ENCODE measurements around the gene TOM1L1.
"Not testable (repeated sequence)": the region's sequence is repeated elsewhere in the genome, so short reads cannot be mapped to it uniquely, and the experiment has no call there.

The TOM1L1 gene, protein sequence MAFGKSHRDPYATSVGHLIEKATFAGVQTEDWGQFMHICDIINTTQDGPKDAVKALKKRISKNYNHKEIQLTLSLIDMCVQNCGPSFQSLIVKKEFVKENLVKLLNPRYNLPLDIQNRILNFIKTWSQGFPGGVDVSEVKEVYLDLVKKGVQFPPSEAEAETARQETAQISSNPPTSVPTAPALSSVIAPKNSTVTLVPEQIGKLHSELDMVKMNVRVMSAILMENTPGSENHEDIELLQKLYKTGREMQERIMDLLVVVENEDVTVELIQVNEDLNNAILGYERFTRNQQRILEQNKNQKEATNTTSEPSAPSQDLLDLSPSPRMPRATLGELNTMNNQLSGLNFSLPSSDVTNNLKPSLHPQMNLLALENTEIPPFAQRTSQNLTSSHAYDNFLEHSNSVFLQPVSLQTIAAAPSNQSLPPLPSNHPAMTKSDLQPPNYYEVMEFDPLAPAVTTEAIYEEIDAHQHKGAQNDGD

GRCh38 chr17:54900457-54901229 is at the start of gene TOM1L1:
Gene TOM1L1 (plus strand): TSS chr17:54900852. CDS start chr17:54900866, 14 bp downstream.
- peak; percentile 97 for DNase-seq (ENCODE audit: low spot score)

- no peak for DNase-seq (ENCODE audit: low spot score)
These were observed 41.5 kb upstream of the TOM1L1 start for GRCh38 chr17:54859187-54859586.

- DNase-seq (ENCODE audit: low spot score), result no peak
These were observed 39.8 kb upstream of the TOM1L1 start for GRCh38 chr17:54860617-54861470.

DNA sequence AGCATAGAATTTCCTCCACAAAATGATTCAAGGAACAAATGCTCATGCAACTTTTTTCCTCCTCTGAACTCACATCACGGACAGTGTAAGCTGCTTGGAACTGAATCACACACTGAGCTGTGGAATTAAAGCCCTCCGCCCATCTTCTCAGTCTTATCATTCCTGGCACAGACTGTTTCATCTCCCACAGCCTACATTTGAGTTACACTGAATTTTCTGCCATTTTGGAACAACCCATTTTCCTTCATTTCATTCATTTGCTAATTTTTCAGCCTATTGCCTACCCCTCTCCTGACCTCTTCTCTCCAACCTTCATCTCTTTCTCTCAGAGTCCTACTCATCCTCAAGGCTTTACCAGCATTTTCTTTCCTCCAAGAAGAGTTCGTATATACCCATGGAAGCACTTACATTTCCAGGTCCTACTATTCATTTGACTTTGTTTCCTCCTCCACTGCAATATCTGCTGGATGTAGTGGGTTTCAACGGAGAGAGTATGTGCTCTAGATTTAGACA is 39.1 kb upstream of the TOM1L1 start:
- DNase-seq (ENCODE audit: low spot score), result no peak

DNA sequence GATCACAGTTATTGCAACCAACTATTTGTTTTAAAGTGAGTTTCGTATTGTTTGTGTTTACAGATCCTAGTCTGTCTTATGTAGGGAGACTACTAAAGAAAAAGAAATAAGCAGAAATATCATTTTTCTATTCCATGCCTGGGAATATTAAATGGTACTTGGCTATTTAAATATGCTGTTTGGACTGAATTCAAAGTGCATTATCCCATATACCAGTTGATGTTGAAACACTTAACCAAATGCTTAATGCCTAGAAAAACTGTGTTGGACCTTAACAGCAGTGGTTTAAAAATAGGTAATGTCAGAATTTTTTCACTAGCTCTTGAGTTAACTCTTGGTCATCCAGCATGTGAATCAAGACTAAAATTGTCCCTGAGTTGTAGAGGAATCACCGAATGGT is 37.5 kb upstream of the TOM1L1 start:
- no peak for DNase-seq (ENCODE audit: low spot score)

GRCh38 chr17:54864070-54864469 is 36.6 kb upstream of the TOM1L1 start:
- DNase-seq (ENCODE audit: low spot score), result no peak

DNA sequence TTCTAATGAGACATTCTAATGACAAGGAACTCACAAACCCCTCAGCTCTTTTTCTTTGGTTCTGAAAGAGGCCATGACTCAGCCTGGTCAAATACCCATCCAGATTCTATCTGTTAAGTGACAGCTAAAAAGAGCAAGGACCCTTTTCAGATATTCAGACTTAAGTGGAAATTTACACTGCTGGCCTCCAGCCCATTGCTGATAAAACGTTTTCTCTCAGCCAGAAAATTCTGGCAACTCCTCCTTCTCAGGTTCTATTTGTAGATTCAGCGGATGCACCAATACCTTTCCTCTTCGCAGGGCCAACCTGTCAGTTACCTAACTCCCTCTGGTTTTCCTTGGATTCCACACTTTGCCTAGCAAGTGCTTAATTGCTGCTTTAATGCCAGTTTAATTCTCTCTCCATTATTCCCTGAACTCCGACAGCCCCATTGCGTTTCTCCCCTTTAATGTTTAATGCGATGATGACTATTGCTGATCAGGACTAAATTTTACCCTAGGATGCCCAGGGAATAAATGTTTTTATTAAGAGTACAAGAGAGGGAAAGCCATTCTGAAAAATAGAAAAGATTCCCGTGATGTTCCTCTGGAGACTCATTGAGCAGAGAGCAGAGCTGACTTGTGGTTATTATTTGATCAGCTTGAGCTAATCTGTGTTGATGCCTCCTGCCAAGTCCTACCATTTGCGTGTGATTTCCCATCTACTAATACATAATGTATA is 35.9 kb upstream of the TOM1L1 start:
- no peak for DNase-seq (ENCODE audit: low spot score)

GRCh38 chr17:54867634-54868033 is 33.0 kb upstream of the TOM1L1 start:
- DNase-seq (ENCODE audit: low spot score), result no peak

- no peak for DNase-seq (ENCODE audit: low spot score)
These were observed 29.9 kb upstream of the TOM1L1 start for GRCh38 chr17:54870671-54871175.

- not testable (repeated sequence) for DNase-seq (ENCODE audit: low spot score)
These were observed 24.7 kb upstream of the TOM1L1 start for GRCh38 chr17:54875906-54876305.

DNA sequence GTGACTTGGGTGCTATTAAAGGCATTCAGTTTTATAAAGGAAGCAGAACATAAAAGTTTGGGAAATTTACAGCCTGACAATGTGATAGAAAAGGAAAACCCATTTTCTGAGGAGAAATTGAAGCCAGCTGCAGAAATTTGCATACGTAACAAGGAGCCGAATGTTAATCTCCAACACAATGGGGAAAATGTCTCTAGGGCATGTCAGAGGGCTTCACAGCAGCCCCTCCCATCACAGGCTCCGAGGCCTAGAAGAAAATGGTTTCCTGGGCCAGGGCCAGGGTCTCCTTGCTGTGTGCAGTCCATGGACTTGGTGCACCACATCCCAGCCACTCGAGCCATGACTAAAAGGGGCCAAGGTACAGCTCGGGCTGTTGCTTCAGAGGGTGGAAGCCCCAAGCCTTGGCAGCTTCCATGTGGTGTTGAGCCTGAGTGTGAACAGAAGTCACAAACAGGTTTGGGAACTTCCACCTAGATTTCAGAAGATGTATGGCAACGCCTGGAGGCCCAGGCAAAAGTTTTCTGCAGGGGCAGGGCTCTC is 23.9 kb upstream of the TOM1L1 start:
- DNase-seq (ENCODE audit: low spot score), result no peak

DNA sequence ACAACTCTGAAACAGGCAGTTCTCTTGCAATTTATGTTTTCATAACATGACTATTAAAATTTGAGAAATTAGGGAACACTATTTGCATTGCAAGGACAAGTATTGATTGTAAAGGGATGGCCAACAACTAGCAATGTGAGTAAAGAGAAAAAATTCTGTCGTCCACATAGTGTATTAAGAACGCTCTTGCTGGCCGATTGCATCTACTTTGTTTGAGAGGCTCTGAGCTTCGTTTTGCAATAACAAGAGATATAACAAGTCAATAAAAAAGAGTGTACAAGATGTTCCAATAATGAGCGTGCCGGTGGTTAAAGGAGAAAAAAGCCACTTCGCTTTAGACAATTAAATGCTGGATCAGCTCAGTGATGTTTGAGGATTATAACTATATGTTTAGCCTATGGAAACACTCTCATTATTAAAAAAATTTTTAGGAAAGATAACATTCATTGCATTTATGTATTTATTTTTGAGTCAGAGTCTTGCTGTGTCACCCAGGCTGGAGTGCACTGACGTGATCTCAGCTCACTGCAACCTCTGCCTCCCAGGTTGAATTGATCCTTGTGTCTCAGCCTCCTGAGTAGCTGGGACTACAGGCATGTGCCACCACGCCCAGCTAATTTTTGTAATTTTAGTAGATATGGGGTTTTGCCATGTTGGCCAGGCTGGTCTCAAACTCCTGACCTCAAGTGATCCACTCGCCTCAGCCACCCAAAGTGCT is 19.2 kb upstream of the TOM1L1 start:
- no peak for DNase-seq (ENCODE audit: low spot score)

DNA sequence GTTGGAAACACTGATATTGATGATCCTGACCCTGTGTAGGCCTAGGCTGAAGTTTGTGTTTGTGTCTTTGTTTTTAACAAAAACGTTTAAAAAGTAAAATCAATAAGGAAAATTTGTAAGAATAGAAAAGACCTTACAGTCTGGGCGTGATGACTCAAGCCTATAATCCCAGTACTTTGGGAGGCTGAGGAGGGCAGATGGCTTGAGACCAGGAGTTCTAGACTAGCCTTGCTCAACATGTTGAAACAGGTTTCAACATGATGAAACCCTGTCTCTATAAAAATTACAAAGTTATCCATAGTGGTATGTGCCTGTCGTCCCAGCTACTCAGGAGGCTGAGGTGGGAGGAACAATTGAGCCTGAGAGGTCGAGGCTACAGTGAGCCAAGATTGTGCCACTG is 18.3 kb upstream of the TOM1L1 start:
- DNase-seq (ENCODE audit: low spot score), result no peak

DNA sequence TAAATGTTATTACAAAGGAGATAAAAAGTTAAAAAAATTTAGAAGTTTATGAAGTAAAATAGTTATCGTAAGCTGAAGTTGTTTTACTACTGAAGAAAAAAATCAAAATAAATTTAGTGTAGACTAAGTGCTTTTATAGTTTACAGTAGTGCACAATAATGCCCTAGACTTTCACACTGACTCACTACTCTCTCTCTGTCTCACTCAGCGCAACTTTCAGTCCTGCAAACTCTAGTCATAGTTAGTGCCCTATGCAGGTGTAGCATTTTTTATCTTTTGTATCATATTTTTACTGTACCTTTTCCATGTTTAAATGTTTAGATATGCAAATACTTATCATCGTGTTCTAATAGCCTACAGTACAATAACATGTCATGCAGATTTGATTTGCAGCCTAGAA is 17.7 kb upstream of the TOM1L1 start:
- DNase-seq (ENCODE audit: low spot score), result no peak

DNA sequence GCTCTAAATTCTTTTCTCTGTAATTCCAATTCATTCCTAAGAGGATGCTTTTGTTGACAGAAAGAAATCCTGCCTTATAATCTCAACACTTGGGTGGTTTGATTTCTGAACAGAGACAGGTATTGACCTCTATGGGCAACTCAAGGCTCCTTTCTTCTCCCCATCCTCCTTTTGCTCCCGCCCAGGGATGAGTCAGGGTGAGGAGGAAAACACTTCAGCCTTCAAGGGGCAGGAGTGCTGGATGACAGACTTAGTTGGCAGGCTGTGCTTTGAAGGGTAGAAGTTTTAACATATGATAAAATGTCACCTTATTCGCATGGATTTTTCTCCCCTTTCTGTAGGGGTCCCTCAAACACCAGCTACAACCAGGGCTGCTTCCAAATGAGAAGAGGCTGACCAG is 16.7 kb upstream of the TOM1L1 start:
- no peak for DNase-seq (ENCODE audit: low spot score)

DNA sequence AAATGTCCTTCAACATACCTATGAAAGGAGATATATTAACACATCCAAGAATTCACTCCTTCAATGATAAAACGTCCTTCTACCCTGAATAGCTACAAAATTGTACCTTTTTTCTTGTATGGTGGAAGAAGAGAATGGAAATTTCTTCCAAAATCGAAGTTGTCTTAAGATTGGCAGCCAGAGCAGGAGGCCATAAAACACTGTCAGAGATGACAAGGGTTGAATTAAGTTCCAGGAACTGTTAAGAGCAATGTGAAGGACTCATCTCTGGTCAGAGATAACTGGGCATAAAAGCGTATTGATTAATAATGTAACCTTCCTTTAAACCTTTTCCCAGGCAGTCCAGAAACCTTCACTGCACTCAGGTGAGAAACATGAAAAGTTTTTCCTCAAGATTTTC is 12.9 kb upstream of the TOM1L1 start:
- DNase-seq (ENCODE audit: low spot score), result no peak

GRCh38 chr17:54888254-54888653 is 12.4 kb upstream of the TOM1L1 start:
- DNase-seq (ENCODE audit: low spot score), result no peak

DNA sequence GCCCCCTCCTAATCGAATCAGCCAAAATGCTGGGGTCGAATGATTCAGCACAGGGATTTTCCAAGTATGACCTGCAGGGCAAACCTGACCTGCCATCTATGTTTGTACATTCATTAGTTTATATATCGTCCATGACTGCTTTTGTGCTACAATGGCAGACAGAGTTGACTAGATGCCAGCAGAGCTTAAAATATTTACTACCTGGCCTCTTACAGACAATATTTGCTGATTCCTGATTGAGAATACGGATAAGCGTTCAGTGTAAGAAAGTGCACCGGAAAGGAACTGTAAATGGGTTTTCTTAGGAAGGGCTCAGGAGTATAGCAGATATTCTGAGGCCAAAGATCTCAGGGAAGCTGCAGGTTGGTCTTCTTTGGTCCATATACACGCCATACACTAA is 11.7 kb upstream of the TOM1L1 start:
- DNase-seq (ENCODE audit: low spot score), result no peak

GRCh38 chr17:54891176-54891821 is 9.4 kb upstream of the TOM1L1 start:
- peak; percentile 78 for DNase-seq (ENCODE audit: low spot score)

GRCh38 chr17:54892360-54892759 is 8.3 kb upstream of the TOM1L1 start:
- no peak for DNase-seq (ENCODE audit: low spot score)
